ENCODE measurements around the gene MYOZ2. TPM values are rescaled to one million over a fixed set of nuclear protein-coding genes. Genes with fewer than 3 reads are reported as not detected.

MYOZ2 gene
- total RNA-seq, 1 donor from 2014 or later: 0.16 TPM

- Mint-ChIP-seq H3K4me1 (peaks cover 33% of the 10 kb centered on the region), H3K36me3 (no peaks in the 10 kb centered on the region)
These were observed 7.5 kb upstream of the MYOZ2 start for GRCh38 chr4:119128148-119128547.

GRCh38 chr4:119130365-119131065 lies 5.1 kb upstream of the MYOZ2 start:
- Mint-ChIP-seq H3K4me1 (peaks cover 16% of the 10 kb centered on the region), H3K27me3 (ENCODE audit: low read depth) (no peaks in the 10 kb centered on the region), H3K36me3 (no peaks in the 10 kb centered on the region), H3K9me3 (no peaks in the 10 kb centered on the region), H3K4me3 (no peak overlapping the region), H3K27ac (peak overlapping the region; percentile 27)
- TF ChIP-seq CTCF (IDR thresholded peaks at IDR 0.05; ENCODE audit: unreplicated experiment): no peak
- DNase-seq (ENCODE audit: low spot score in 2 of 2, unreplicated experiment in 2 of 2): no peak

More at GRCh38 chr4:119128148-119128547, 7.5 kb upstream of the MYOZ2 start:
- Mint-ChIP-seq H3K9me3 (no peaks in the 10 kb centered on the region), H3K27ac (no peak overlapping the region), H3K27me3 (ENCODE audit: low read depth) (no peaks in the 10 kb centered on the region), H3K4me3 (no peak overlapping the region)
- no peak for DNase-seq (ENCODE audit: low spot score in 2 of 2, unreplicated experiment in 2 of 2)
- TF ChIP-seq CTCF (IDR thresholded peaks at IDR 0.05; ENCODE audit: unreplicated experiment): no peak

GRCh38 chr4:119131164-119131563 lies 4.5 kb upstream of the MYOZ2 start:
- peaks cover 18% of the 10 kb centered on the region for H3K4me1 Mint-ChIP-seq
- H3K36me3 Mint-ChIP-seq: no peaks in the 10 kb centered on the region
- no peak overlapping the region for H3K27ac Mint-ChIP-seq
- H3K9me3 Mint-ChIP-seq: no peaks in the 10 kb centered on the region
- no peaks in the 10 kb centered on the region for H3K27me3 Mint-ChIP-seq (ENCODE audit: low read depth)
- DNase-seq (ENCODE audit: low spot score in 2 of 2, unreplicated experiment in 2 of 2): no peak
- TF ChIP-seq CTCF (IDR thresholded peaks at IDR 0.05; ENCODE audit: unreplicated experiment): no peak
- no peak overlapping the region for H3K4me3 Mint-ChIP-seq

GRCh38 chr4:119132306-119132705 lies 3.3 kb upstream of the MYOZ2 start:
- no peaks in the 10 kb centered on the region for H3K36me3 Mint-ChIP-seq
- no peak overlapping the region for H3K4me3 Mint-ChIP-seq
- no peak overlapping the region for H3K27ac Mint-ChIP-seq
- no peaks in the 10 kb centered on the region for H3K27me3 Mint-ChIP-seq (ENCODE audit: low read depth)
- TF ChIP-seq CTCF (IDR thresholded peaks at IDR 0.05; ENCODE audit: unreplicated experiment): no peak
- peaks cover 21% of the 10 kb centered on the region for H3K4me1 Mint-ChIP-seq
- no peak for DNase-seq (ENCODE audit: low spot score in 2 of 2, unreplicated experiment in 2 of 2)
- no peaks in the 10 kb centered on the region for H3K9me3 Mint-ChIP-seq

GRCh38 chr4:119136546-119136945 lies 914 bp downstream of the MYOZ2 start:
- Mint-ChIP-seq H3K4me3 (no peak overlapping the region), H3K9me3 (no peaks in the 10 kb centered on the region), H3K4me1 (peaks cover 33% of the 10 kb centered on the region), H3K27me3 (ENCODE audit: low read depth) (no peaks in the 10 kb centered on the region), H3K27ac (no peak overlapping the region), H3K36me3 (no peaks in the 10 kb centered on the region)
- no peak for TF ChIP-seq CTCF (IDR thresholded peaks at IDR 0.05; ENCODE audit: unreplicated experiment)
- DNase-seq (ENCODE audit: low spot score in 2 of 2, unreplicated experiment in 2 of 2): no peak
